HG03442 (cell line): Measurements from ENCODE around the gene PCF11.

Experiments used
- ATAC-seq: cut with Tn5 transposase; IDR thresholded peaks from one replicate; pipeline ENCODE4 v1.9.1; 2021; ENCODE audit warnings: mild to moderate bottlenecking, moderate library complexity; ENCODE audit not compliant: unreplicated experiment

The PCF11 gene

GRCh38 chr11:83151274-83151977 lies 5.5 kb upstream of the PCF11 start:
- ATAC-seq, result no peak

GRCh38 chr11:83152264-83152663 lies 4.7 kb upstream of the PCF11 start:
- ATAC-seq, result no peak

GRCh38 chr11:83153764-83154163 lies 3.2 kb upstream of the PCF11 start:
- no peak for ATAC-seq

GRCh38 chr11:83156144-83156995 lies 561 bp upstream of the PCF11 start:
- peak; percentile 95 for ATAC-seq

- no peak for ATAC-seq
Observed at GRCh38 chr11:83157594-83158356, 844 bp downstream of the PCF11 start.

- no peak for ATAC-seq
Observed at GRCh38 chr11:83158357-83158786, 1.4 kb downstream of the PCF11 start.

- ATAC-seq, result no peak
Observed at GRCh38 chr11:83158965-83159901, 2.3 kb downstream of the PCF11 start.

- no peak for ATAC-seq
Observed at GRCh38 chr11:83159902-83160865, 3.3 kb downstream of the PCF11 start.

GRCh38 chr11:83161610-83162199 lies 4.8 kb downstream of the PCF11 start:
- no peak for ATAC-seq

- ATAC-seq, result peak; percentile 57
Observed at GRCh38 chr11:83162377-83162776, 5.4 kb downstream of the PCF11 start.

- ATAC-seq, result no peak
Observed at GRCh38 chr11:83166193-83166866, 9.4 kb downstream of the PCF11 start.

GRCh38 chr11:83168756-83169155 lies 11.8 kb downstream of the PCF11 start:
- ATAC-seq, result no peak

- no peak for ATAC-seq
Observed at GRCh38 chr11:83170865-83171264, 13.9 kb downstream of the PCF11 start.

GRCh38 chr11:83172551-83172950 lies 15.6 kb downstream of the PCF11 start:
- ATAC-seq, result no peak

- ATAC-seq, result peak; percentile 62
Observed at GRCh38 chr11:83174008-83174407, 17.1 kb downstream of the PCF11 start.

- ATAC-seq, result no peak
Observed at GRCh38 chr11:83175815-83176214, 18.9 kb downstream of the PCF11 start.

- no peak for ATAC-seq
Observed at GRCh38 chr11:83181815-83182214, 24.9 kb downstream of the PCF11 start.

GRCh38 chr11:83185767-83186166 lies 28.8 kb downstream of the PCF11 start:
- ATAC-seq, result no peak
